Activated CD4-positive, alpha-beta memory T cell treated with anti-CD3 and anti-CD28 coated beads, Interleukin-2, amount 10 ng/mL, durations not matched to agents 7 days and 5 days (primary cell): Measurements from ENCODE around the gene SPON2. TPM values are rescaled to one million over a fixed set of nuclear protein-coding genes. Genes with fewer than 3 reads are reported as not detected.
A peak's percentile ranks its signal among the peaks of the same experiment; 100 is the strongest.

ENCODE experiments used
- CTCF ChIA-PET: fragments of 350-600 bp; sonication (Branson Sonifier 250); formaldehyde crosslinking; loops from one replicate; lab custom pipeline; 2021; ENCODE audit warnings: antibody characterized with exemption, inconsistent platforms; lab: Charles Lee
- POLR2A ChIA-PET: fragments of 350-600 bp; sonication (Branson Sonifier 250); formaldehyde crosslinking; loops from one replicate; lab custom pipeline; 2021; ENCODE audit warnings: antibody characterized with exemption; lab: Charles Lee
- DNase-seq: peaks from one replicate; pipeline ENCODE4 v3.0.0-alpha.2; 2020
- H3K27ac Mint-ChIP-seq: one replicate; pipeline ENCODE4 v1.8.0; 2021; ENCODE audit warnings: mild to moderate bottlenecking, mixed read lengths
- H3K27me3 Mint-ChIP-seq: one replicate; pipeline ENCODE4 v1.8.0; 2021; ENCODE audit warnings: mixed read lengths
- H3K36me3 Mint-ChIP-seq: one replicate; pipeline ENCODE4 v1.8.0; 2021; ENCODE audit warnings: low read depth, mixed read lengths
- H3K4me1 Mint-ChIP-seq: one replicate; pipeline ENCODE4 v1.8.0; 2021; ENCODE audit warnings: mixed read lengths
- H3K4me3 Mint-ChIP-seq: one replicate; pipeline ENCODE4 v1.8.0; 2021; ENCODE audit warnings: mild to moderate bottlenecking, mixed read lengths
- H3K9me3 Mint-ChIP-seq: one replicate; pipeline ENCODE4 v1.8.0; 2021; ENCODE audit warnings: mixed read lengths
- total RNA-seq, 2 experiments: library from RNA; stranded (reverse); gene quantifications; one replicate each; pipeline ENCODE4 v1.2.3, GENCODE V29; 2021

The SPON2 gene
- 10 to 100 TPM; 22.8 to 24.6 TPM for total RNA-seq

GRCh38 chr4:1172228-1172851 lies at the start of gene SPON2:
SPON2 (minus strand) TSS chr4:1172583.
- peaks cover 29% of the 10 kb centered on the region for H3K27me3 Mint-ChIP-seq
- H3K27ac Mint-ChIP-seq, result no peak within 1 kb of the TSS
- ChIA-PET CTCF (interaction anchor here (0.8 kb wide), 1 partner anchor 45 kb away, joined by 3 read pairs; no protein-coding TSS in a partner anchor), POLR2A (interaction anchor here (0.6 to 2.3 kb wide), 8 partner anchors 10 to 174 kb away, joined by 3 to 8 read pairs (median 4); partner anchors contain the start of gene CTBP1)
- H3K4me1 Mint-ChIP-seq, result peaks cover 21% of the 10 kb centered on the region
- no peak within 1 kb of the TSS for H3K4me3 Mint-ChIP-seq
- H3K36me3 Mint-ChIP-seq, result no peaks in the 10 kb centered on the region
- H3K9me3 Mint-ChIP-seq, result no peaks in the 10 kb centered on the region
- no peak for DNase-seq

- POLR2A ChIA-PET, result no interaction called here
- no peaks in the 10 kb centered on the region for H3K9me3 Mint-ChIP-seq
- no peak for DNase-seq
- peaks cover 74% of the 10 kb centered on the region for H3K36me3 Mint-ChIP-seq
- H3K4me1 Mint-ChIP-seq, result peaks cover 28% of the 10 kb centered on the region
- no peak overlapping the region for H3K4me3 Mint-ChIP-seq
- no peak overlapping the region for H3K27ac Mint-ChIP-seq
- CTCF ChIA-PET, result interaction anchor here (0.6 kb wide), 1 partner anchor 53 kb away, joined by 3 read pairs; no protein-coding TSS in a partner anchor
- H3K27me3 Mint-ChIP-seq, result no peaks in the 10 kb centered on the region
Observed at GRCh38 chr4:1221155-1221870, 48.9 kb upstream of the SPON2 start.

GRCh38 chr4:1220566-1220965 lies 48.2 kb upstream of the SPON2 start:
- Mint-ChIP-seq H3K4me3 (no peak overlapping the region), H3K4me1 (peaks cover 35% of the 10 kb centered on the region), H3K27ac (no peak overlapping the region), H3K36me3 (peaks cover 69% of the 10 kb centered on the region), H3K27me3 (no peaks in the 10 kb centered on the region), H3K9me3 (no peaks in the 10 kb centered on the region)
- POLR2A ChIA-PET, result no interaction called here
- CTCF ChIA-PET, result no interaction called here
- no peak for DNase-seq

- H3K36me3 Mint-ChIP-seq, result peaks cover 68% of the 10 kb centered on the region
- H3K4me3 Mint-ChIP-seq, result no peak overlapping the region
- no peaks in the 10 kb centered on the region for H3K27me3 Mint-ChIP-seq
- H3K9me3 Mint-ChIP-seq, result no peaks in the 10 kb centered on the region
- ChIA-PET CTCF (no interaction called here), POLR2A (interaction anchor here (1.0 kb wide), 1 partner anchor 49 kb away, joined by 3 read pairs; no protein-coding TSS in a partner anchor)
- DNase-seq, result no peak
- H3K4me1 Mint-ChIP-seq, result peaks cover 39% of the 10 kb centered on the region
- H3K27ac Mint-ChIP-seq, result peak overlapping the region; percentile 48
Observed at GRCh38 chr4:1219566-1219950, 47.2 kb upstream of the SPON2 start.

GRCh38 chr4:1218634-1219565 lies 46.5 kb upstream of the SPON2 start:
- no peak overlapping the region for H3K4me3 Mint-ChIP-seq
- no peaks in the 10 kb centered on the region for H3K9me3 Mint-ChIP-seq
- POLR2A ChIA-PET, result interaction anchor here (1.0 kb wide), 1 partner anchor 49 kb away, joined by 3 read pairs; no protein-coding TSS in a partner anchor

GRCh38 chr4:1217366-1217765 lies 45.0 kb upstream of the SPON2 start:
- Mint-ChIP-seq H3K4me1 (peaks cover 39% of the 10 kb centered on the region), H3K9me3 (no peaks in the 10 kb centered on the region), H3K36me3 (peaks cover 57% of the 10 kb centered on the region), H3K4me3 (no peak overlapping the region), H3K27me3 (no peaks in the 10 kb centered on the region), H3K27ac (peak overlapping the region; percentile 77)
- ChIA-PET CTCF (interaction anchor here (0.6 to 1.6 kb wide), 12 partner anchors 13 to 136 kb away, joined by 3 to 10 read pairs (median 4); partner anchors contain the start of genes SPON2 and UVSSA), POLR2A (interaction anchor here (0.7 to 1.8 kb wide), 12 partner anchors 9 to 131 kb away, joined by 3 to 25 read pairs (median 3); partner anchors contain the start of genes CTBP1, MAEA and SPON2)
- DNase-seq, result no peak

More at GRCh38 chr4:1218634-1219565, 46.5 kb upstream of the SPON2 start:
- CTCF ChIA-PET, result interaction anchor here (0.6 to 0.8 kb wide), 2 partner anchors 17 to 89 kb away, joined by 3 read pairs; no protein-coding TSS in a partner anchor
- Mint-ChIP-seq H3K36me3 (peaks cover 62% of the 10 kb centered on the region), H3K27me3 (no peaks in the 10 kb centered on the region), H3K27ac (peak overlapping the region; percentile 48), H3K4me1 (peaks cover 39% of the 10 kb centered on the region)
- DNase-seq, result no peak

GRCh38 chr4:1216869-1217294 lies 44.5 kb upstream of the SPON2 start:
- peaks cover 39% of the 10 kb centered on the region for H3K4me1 Mint-ChIP-seq
- H3K4me3 Mint-ChIP-seq, result peak overlapping the region; percentile 46
- ChIA-PET CTCF (interaction anchor here (0.6 to 1.6 kb wide), 11 partner anchors 12 to 137 kb away, joined by 3 to 10 read pairs (median 4); partner anchors contain the start of genes SPON2 and UVSSA), POLR2A (interaction anchor here (0.7 to 1.8 kb wide), 12 partner anchors 9 to 131 kb away, joined by 3 to 25 read pairs (median 4); partner anchors contain the start of genes CTBP1, MAEA and SPON2)
- no peaks in the 10 kb centered on the region for H3K27me3 Mint-ChIP-seq
- peaks cover 57% of the 10 kb centered on the region for H3K36me3 Mint-ChIP-seq
- H3K27ac Mint-ChIP-seq, result peak overlapping the region; percentile 77
- DNase-seq, result peak; percentile 81
- H3K9me3 Mint-ChIP-seq, result no peaks in the 10 kb centered on the region

GRCh38 chr4:1216076-1216614 lies 43.8 kb upstream of the SPON2 start:
- ChIA-PET POLR2A (interaction anchor here (0.8 to 1.8 kb wide), 7 partner anchors 8 to 74 kb away, joined by 3 to 25 read pairs (median 5); partner anchors contain the start of genes CTBP1 and MAEA), CTCF (interaction anchor here (0.9 to 1.6 kb wide), 5 partner anchors 14 to 130 kb away, joined by 3 to 8 read pairs (median 4); partner anchors contain the start of gene UVSSA)
- peaks cover 57% of the 10 kb centered on the region for H3K36me3 Mint-ChIP-seq

GRCh38 chr4:1215141-1216075 lies 43.0 kb upstream of the SPON2 start:
- H3K36me3 Mint-ChIP-seq, result peaks cover 52% of the 10 kb centered on the region
- peak overlapping the region; percentile 16 for H3K27ac Mint-ChIP-seq
- no peak for DNase-seq

More at GRCh38 chr4:1216076-1216614, 43.8 kb upstream of the SPON2 start:
- Mint-ChIP-seq H3K9me3 (no peaks in the 10 kb centered on the region), H3K27ac (peak overlapping the region; percentile 77), H3K27me3 (no peaks in the 10 kb centered on the region), H3K4me3 (peak overlapping the region; percentile 46), H3K4me1 (peaks cover 39% of the 10 kb centered on the region)
- DNase-seq, result no peak

GRCh38 chr4:1214101-1215095 lies 42.0 kb upstream of the SPON2 start:
- Mint-ChIP-seq H3K36me3 (peaks cover 45% of the 10 kb centered on the region), H3K27me3 (no peaks in the 10 kb centered on the region), H3K9me3 (no peaks in the 10 kb centered on the region), H3K27ac (no peak overlapping the region), H3K4me1 (peaks cover 36% of the 10 kb centered on the region), H3K4me3 (no peak overlapping the region)
- POLR2A ChIA-PET, result interaction anchor here (0.7 to 1.9 kb wide), 4 partner anchors 11 to 34 kb away, joined by 3 to 7 read pairs (median 3); no protein-coding TSS in a partner anchor
- CTCF ChIA-PET, result no interaction called here
- no peak for DNase-seq

More at GRCh38 chr4:1215141-1216075, 43.0 kb upstream of the SPON2 start:
- CTCF ChIA-PET, result no interaction called here
- H3K4me3 Mint-ChIP-seq, result no peak overlapping the region
- peaks cover 39% of the 10 kb centered on the region for H3K4me1 Mint-ChIP-seq
- H3K27me3 Mint-ChIP-seq, result no peaks in the 10 kb centered on the region
- POLR2A ChIA-PET, result interaction anchor here (0.7 to 1.1 kb wide), 4 partner anchors 13 to 75 kb away, joined by 3 read pairs; partner anchors contain the start of gene MAEA
- H3K9me3 Mint-ChIP-seq, result no peaks in the 10 kb centered on the region
